Measurements from ENCODE around the gene RBP2.

The RBP2 gene

GRCh38 chr3:139455855-139456254 lies 20.5 kb downstream of the RBP2 start:
- 73% methylated on average over 3 of the region's 3 CpGs for WGBS (ENCODE audit: insufficient coverage)
- H3K36me3 ChIP-seq (ENCODE audit: control insufficient read depth in 4 of 4, insufficient read depth in 4 of 4, low read length in 3 of 4): peaks cover 0 to 4% (median under 1%) of the 10 kb centered on the region in 4 experiments

GRCh38 chr3:139455206-139455605 lies 21.1 kb downstream of the RBP2 start:
- Histone ChIP-seq H3K4me3 (ENCODE audit: control insufficient read depth in 1 of 7, extremely low read depth in 1 of 7, insufficient read depth in 4 of 7, low read depth in 2 of 7, low read length in 6 of 7) (no peak overlapping the region), H3K4me1 (ENCODE audit: control extremely low read depth in 1 of 4, control insufficient read depth in 4 of 4, insufficient read depth in 4 of 4, low read length in 3 of 4) (no peaks in the 10 kb centered on the region), H3K27ac (ENCODE audit: insufficient read depth in 1 of 2, low read depth in 1 of 2, low read length in 2 of 2, poor library complexity in 1 of 2, severe bottlenecking in 2 of 2) (no peak overlapping the region), H3K36me3 (ENCODE audit: control insufficient read depth in 4 of 4, insufficient read depth in 4 of 4, low read length in 3 of 4) (peaks cover 0 to 4% (median 2%) of the 10 kb centered on the region in 4 experiments), H3K27me3 (replicated peaks in 2 of 5; ENCODE audit: control insufficient read depth in 4 of 5, insufficient read depth in 5 of 5, low read length in 4 of 5) (no peaks in the 10 kb centered on the region), H3K9me3 (ENCODE audit: control extremely low read depth in 1 of 5, control insufficient read depth in 4 of 5, insufficient read depth in 2 of 5, low read depth in 1 of 5, low read length in 4 of 5) (no peaks in the 10 kb centered on the region)
- WGBS (ENCODE audit: insufficient coverage): no CpG with 5 or more reads among the region's 1 CpG
- DNase-seq: no peak
- CTCF ChIA-PET: no interaction called here
- POLR2A ChIA-PET: no interaction called here

More at GRCh38 chr3:139455855-139456254, 20.5 kb downstream of the RBP2 start:
- Histone ChIP-seq H3K27ac (ENCODE audit: insufficient read depth in 1 of 2, low read depth in 1 of 2, low read length in 2 of 2, poor library complexity in 1 of 2, severe bottlenecking in 2 of 2) (no peak overlapping the region), H3K27me3 (replicated peaks in 2 of 5; ENCODE audit: control insufficient read depth in 4 of 5, insufficient read depth in 5 of 5, low read length in 4 of 5) (no peaks in the 10 kb centered on the region), H3K9me3 (ENCODE audit: control extremely low read depth in 1 of 5, control insufficient read depth in 4 of 5, insufficient read depth in 2 of 5, low read depth in 1 of 5, low read length in 4 of 5) (no peaks in the 10 kb centered on the region), H3K4me1 (ENCODE audit: control extremely low read depth in 1 of 4, control insufficient read depth in 4 of 4, insufficient read depth in 4 of 4, low read length in 3 of 4) (no peaks in the 10 kb centered on the region), H3K4me3 (ENCODE audit: control insufficient read depth in 1 of 7, extremely low read depth in 1 of 7, insufficient read depth in 4 of 7, low read depth in 2 of 7, low read length in 6 of 7) (no peak overlapping the region)
- POLR2A ChIA-PET: no interaction called here
- CTCF ChIA-PET: no interaction called here
- DNase-seq: peak; percentile 2 to 11 (median 8)

- Histone ChIP-seq H3K9me3 (ENCODE audit: control extremely low read depth in 1 of 5, control insufficient read depth in 4 of 5, insufficient read depth in 2 of 5, low read depth in 1 of 5, low read length in 4 of 5) (no peaks in the 10 kb centered on the region), H3K27ac (ENCODE audit: insufficient read depth in 1 of 2, low read depth in 1 of 2, low read length in 2 of 2, poor library complexity in 1 of 2, severe bottlenecking in 2 of 2) (no peak overlapping the region), H3K27me3 (replicated peaks in 2 of 5; ENCODE audit: control insufficient read depth in 4 of 5, insufficient read depth in 5 of 5, low read length in 4 of 5) (no peaks in the 10 kb centered on the region), H3K36me3 (ENCODE audit: control insufficient read depth in 4 of 4, insufficient read depth in 4 of 4, low read length in 3 of 4) (peaks cover 0 to 4% (median 2%) of the 10 kb centered on the region in 4 experiments), H3K4me1 (ENCODE audit: control extremely low read depth in 1 of 4, control insufficient read depth in 4 of 4, insufficient read depth in 4 of 4, low read length in 3 of 4) (no peaks in the 10 kb centered on the region), H3K4me3 (ENCODE audit: control insufficient read depth in 1 of 7, extremely low read depth in 1 of 7, insufficient read depth in 4 of 7, low read depth in 2 of 7, low read length in 6 of 7) (no peak overlapping the region)
- no peak for DNase-seq
- ChIA-PET CTCF (no interaction called here), POLR2A (interaction anchor here (0.5 kb wide), 1 partner anchor 441 kb away, joined by 9 read pairs; no protein-coding TSS in a partner anchor)
- WGBS (ENCODE audit: insufficient coverage): 91% methylated on average over 2 of the region's 2 CpGs
Observed at GRCh38 chr3:139454346-139454745, 22.0 kb downstream of the RBP2 start.

- ChIA-PET POLR2A (no interaction called here), CTCF (no interaction called here)
- Histone ChIP-seq H3K9me3 (ENCODE audit: control extremely low read depth in 1 of 5, control insufficient read depth in 4 of 5, insufficient read depth in 2 of 5, low read depth in 1 of 5, low read length in 4 of 5) (no peaks in the 10 kb centered on the region), H3K4me1 (ENCODE audit: control extremely low read depth in 1 of 4, control insufficient read depth in 4 of 4, insufficient read depth in 4 of 4, low read length in 3 of 4) (no peaks in the 10 kb centered on the region), H3K36me3 (ENCODE audit: control insufficient read depth in 4 of 4, insufficient read depth in 4 of 4, low read length in 3 of 4) (peaks cover 0 to 4% (median 2%) of the 10 kb centered on the region in 4 experiments), H3K4me3 (ENCODE audit: control insufficient read depth in 1 of 7, extremely low read depth in 1 of 7, insufficient read depth in 4 of 7, low read depth in 2 of 7, low read length in 6 of 7) (no peak overlapping the region), H3K27me3 (replicated peaks in 2 of 5; ENCODE audit: control insufficient read depth in 4 of 5, insufficient read depth in 5 of 5, low read length in 4 of 5) (no peaks in the 10 kb centered on the region), H3K27ac (ENCODE audit: insufficient read depth in 1 of 2, low read depth in 1 of 2, low read length in 2 of 2, poor library complexity in 1 of 2, severe bottlenecking in 2 of 2) (no peak overlapping the region)
- no peak for DNase-seq
Observed at GRCh38 chr3:139450159-139450558, 26.2 kb downstream of the RBP2 start.

- Histone ChIP-seq H3K36me3 (ENCODE audit: control insufficient read depth in 4 of 4, insufficient read depth in 4 of 4, low read length in 3 of 4) (peaks cover 0 to 4% (median 2%) of the 10 kb centered on the region in 4 experiments), H3K4me3 (ENCODE audit: control insufficient read depth in 1 of 7, extremely low read depth in 1 of 7, insufficient read depth in 4 of 7, low read depth in 2 of 7, low read length in 6 of 7) (no peak overlapping the region), H3K27ac (ENCODE audit: insufficient read depth in 1 of 2, low read depth in 1 of 2, low read length in 2 of 2, poor library complexity in 1 of 2, severe bottlenecking in 2 of 2) (no peak overlapping the region), H3K27me3 (replicated peaks in 2 of 5; ENCODE audit: control insufficient read depth in 4 of 5, insufficient read depth in 5 of 5, low read length in 4 of 5) (no peaks in the 10 kb centered on the region), H3K4me1 (ENCODE audit: control extremely low read depth in 1 of 4, control insufficient read depth in 4 of 4, insufficient read depth in 4 of 4, low read length in 3 of 4) (no peaks in the 10 kb centered on the region), H3K9me3 (ENCODE audit: control extremely low read depth in 1 of 5, control insufficient read depth in 4 of 5, insufficient read depth in 2 of 5, low read depth in 1 of 5, low read length in 4 of 5) (no peaks in the 10 kb centered on the region)
- POLR2A ChIA-PET: no interaction called here
- CTCF ChIA-PET: no interaction called here
- no peak for DNase-seq
- 100% methylated on average over 1 of the region's 5 CpGs for WGBS (ENCODE audit: insufficient coverage)
Observed at GRCh38 chr3:139449566-139449965, 26.8 kb downstream of the RBP2 start.

- ChIA-PET CTCF (interaction anchor here (0.8 kb wide), 1 partner anchor 20 kb away, joined by 5 read pairs; no protein-coding TSS in a partner anchor), POLR2A (interaction anchor here (0.7 kb wide), 1 partner anchor 1054 kb away, joined by 3 read pairs; no protein-coding TSS in a partner anchor)
- no peaks in the 10 kb centered on the region for H3K27me3 ChIP-seq (replicated peaks in 2 of 5; ENCODE audit: control insufficient read depth in 4 of 5, insufficient read depth in 5 of 5, low read length in 4 of 5)
- no peak overlapping the region for H3K4me3 ChIP-seq (ENCODE audit: control insufficient read depth in 1 of 7, extremely low read depth in 1 of 7, insufficient read depth in 4 of 7, low read depth in 2 of 7, low read length in 6 of 7)
- 100% methylated on average over 1 of the region's 3 CpGs for WGBS (ENCODE audit: insufficient coverage)
- no peaks in the 10 kb centered on the region for H3K9me3 ChIP-seq (ENCODE audit: control extremely low read depth in 1 of 5, control insufficient read depth in 4 of 5, insufficient read depth in 2 of 5, low read depth in 1 of 5, low read length in 4 of 5)
- no peak for DNase-seq
- H3K4me1 ChIP-seq (ENCODE audit: control extremely low read depth in 1 of 4, control insufficient read depth in 4 of 4, insufficient read depth in 4 of 4, low read length in 3 of 4): no peaks in the 10 kb centered on the region
- peaks cover 0 to 5% (median 3%) of the 10 kb centered on the region in 4 experiments for H3K36me3 ChIP-seq (ENCODE audit: control insufficient read depth in 4 of 4, insufficient read depth in 4 of 4, low read length in 3 of 4)
- no peak overlapping the region for H3K27ac ChIP-seq (ENCODE audit: insufficient read depth in 1 of 2, low read depth in 1 of 2, low read length in 2 of 2, poor library complexity in 1 of 2, severe bottlenecking in 2 of 2)
Observed at GRCh38 chr3:139448104-139448503, 28.2 kb downstream of the RBP2 start.

GRCh38 chr3:139447486-139447885 lies 28.8 kb downstream of the RBP2 start:
- POLR2A ChIA-PET: no interaction called here

More at GRCh38 chr3:139447486-139447885, 28.8 kb downstream of the RBP2 start:
- Histone ChIP-seq H3K36me3 (ENCODE audit: control insufficient read depth in 4 of 4, insufficient read depth in 4 of 4, low read length in 3 of 4) (peaks cover 0 to 5% (median 3%) of the 10 kb centered on the region in 4 experiments), H3K9me3 (ENCODE audit: control extremely low read depth in 1 of 5, control insufficient read depth in 4 of 5, insufficient read depth in 2 of 5, low read depth in 1 of 5, low read length in 4 of 5) (no peaks in the 10 kb centered on the region), H3K27ac (ENCODE audit: insufficient read depth in 1 of 2, low read depth in 1 of 2, low read length in 2 of 2, poor library complexity in 1 of 2, severe bottlenecking in 2 of 2) (no peak overlapping the region), H3K27me3 (replicated peaks in 2 of 5; ENCODE audit: control insufficient read depth in 4 of 5, insufficient read depth in 5 of 5, low read length in 4 of 5) (no peaks in the 10 kb centered on the region), H3K4me1 (ENCODE audit: control extremely low read depth in 1 of 4, control insufficient read depth in 4 of 4, insufficient read depth in 4 of 4, low read length in 3 of 4) (no peaks in the 10 kb centered on the region), H3K4me3 (ENCODE audit: control insufficient read depth in 1 of 7, extremely low read depth in 1 of 7, insufficient read depth in 4 of 7, low read depth in 2 of 7, low read length in 6 of 7) (no peak overlapping the region)
- CTCF ChIA-PET: interaction anchor here (0.5 to 0.8 kb wide), 2 partner anchors 19 to 629 kb away, joined by 3 to 5 read pairs; no protein-coding TSS in a partner anchor
- no peak for DNase-seq
